Immature natural killer cell (primary cell): ENCODE measurements around the gene ZNF559. TPM values are rescaled to one million over a fixed set of nuclear protein-coding genes. Genes with fewer than 3 reads are reported as not detected.
"Not testable (repeated sequence)": the region's sequence is repeated elsewhere in the genome, so short reads cannot be mapped to it uniquely, and the experiment has no call there.

Experiments used
- DNase-seq, 3 donors: peaks; one replicate each; pipeline ENCODE4 v3.0.0; 2022; ENCODE audit warnings: mixed read lengths in 1 of 3
- H3K27ac Mint-ChIP-seq, 6 donors: one replicate each; pipeline ENCODE4 v1.8.0; 2020; ENCODE audit warnings: mixed read lengths in 6 of 6, mild to moderate bottlenecking in 5 of 6, inconsistent platforms in 4 of 6, moderate library complexity in 3 of 6
- H3K27me3 Mint-ChIP-seq, 3 donors: one replicate each; pipeline ENCODE4 v1.8.0; 2020 to 2021; ENCODE audit warnings: low read depth in 3 of 3, mild to moderate bottlenecking in 3 of 3, mixed read lengths in 3 of 3, moderate library complexity in 3 of 3, inconsistent platforms in 1 of 3
- H3K36me3 Mint-ChIP-seq, 3 donors: one replicate each; pipeline ENCODE4 v1.8.0; 2020; ENCODE audit warnings: mixed read lengths in 3 of 3, inconsistent platforms in 2 of 3, mild to moderate bottlenecking in 2 of 3
- H3K4me1 Mint-ChIP-seq, 2 donors: one replicate each; pipeline ENCODE4 v1.8.0; 2020; ENCODE audit warnings: inconsistent platforms in 2 of 2, mild to moderate bottlenecking in 2 of 2, mixed read lengths in 2 of 2, moderate library complexity in 1 of 2
- H3K4me3 Mint-ChIP-seq, 5 donors: one replicate each; pipeline ENCODE4 v1.8.0; 2020; ENCODE audit warnings: mild to moderate bottlenecking in 5 of 5, mixed read lengths in 5 of 5, inconsistent platforms in 3 of 5, moderate library complexity in 3 of 5
- H3K9me3 Mint-ChIP-seq, 6 donors: one replicate each; pipeline ENCODE4 v1.8.0; 2020; ENCODE audit warnings: mild to moderate bottlenecking in 6 of 6, mixed read lengths in 6 of 6, inconsistent platforms in 4 of 6, moderate library complexity in 3 of 6
- polyA plus RNA-seq, 3 donors: library from polyadenylated mRNA; unstranded; fragments of 300-500 nt; fragmentation: Illumina TruSeq; gene quantifications; one replicate each; pipeline ENCODE4 v1.2.3, GENCODE V29; 2021

The ZNF559 gene
- 10 to 100 TPM; 12.3 to 26.4 (median 16.4) TPM for polyA plus RNA-seq

GRCh38 chr19:9323919-9324583 is at the start of gene ZNF559:
TSS of gene ZNF559 (plus strand) at chr19:9324179. CDS start at chr19:9338550, 14,371 bp downstream.
- Mint-ChIP-seq H3K27ac (peak within 1 kb of the TSS; percentile 96 to 99 (median 97)), H3K27me3 (peaks cover 10 to 14% (median 11%) of the 10 kb centered on the region in 3 donors), H3K9me3 (peaks cover 6 to 30% (median 8%) of the 10 kb centered on the region in 6 donors), H3K4me3 (peak within 1 kb of the TSS; percentile 95 to 99 (median 97)), H3K4me1 (peaks cover 34 to 54% of the 10 kb centered on the region in 2 donors), H3K36me3 (peaks cover 20 to 24% (median 23%) of the 10 kb centered on the region in 3 donors)
- DNase-seq, result peak; percentile 97 to 98 (median 98)

- H3K4me1 Mint-ChIP-seq, result peaks cover 5 to 10% of the 10 kb centered on the region in 2 donors
- H3K27ac Mint-ChIP-seq, result not testable (repeated sequence)
- peak; percentile 10 to 41 (median 37) for DNase-seq
- H3K36me3 Mint-ChIP-seq, result peaks cover 4 to 17% (median 4%) of the 10 kb centered on the region in 3 donors
- H3K27me3 Mint-ChIP-seq, result peaks cover 6 to 12% (median 10%) of the 10 kb centered on the region in 3 donors
- H3K4me3 Mint-ChIP-seq, result peak overlapping the region; percentile 41 to 81 (median 72)
- H3K9me3 Mint-ChIP-seq, result peaks cover 15 to 38% (median 20%) of the 10 kb centered on the region in 6 donors
Observed at GRCh38 chr19:9283485-9283884, 40.5 kb upstream of the ZNF559 start.

GRCh38 chr19:9289231-9289884 is 34.6 kb upstream of the ZNF559 start:
- peaks cover 2 to 5% (median 2%) of the 10 kb centered on the region in 3 donors for H3K27me3 Mint-ChIP-seq
- H3K9me3 Mint-ChIP-seq, result peaks cover 16 to 73% (median 59%) of the 10 kb centered on the region in 6 donors
- no peak for DNase-seq
- H3K4me1 Mint-ChIP-seq, result peaks cover 6 to 9% of the 10 kb centered on the region in 2 donors
- no peak overlapping the region for H3K27ac Mint-ChIP-seq
- H3K36me3 Mint-ChIP-seq, result peaks cover 38 to 61% (median 47%) of the 10 kb centered on the region in 3 donors
- no peak overlapping the region for H3K4me3 Mint-ChIP-seq

GRCh38 chr19:9295411-9295849 is 28.5 kb upstream of the ZNF559 start:
- Mint-ChIP-seq H3K36me3 (peaks cover 72 to 86% (median 83%) of the 10 kb centered on the region in 3 donors), H3K9me3 (peaks cover 28 to 91% (median 85%) of the 10 kb centered on the region in 6 donors), H3K4me1 (peaks cover 12 to 20% of the 10 kb centered on the region in 2 donors), H3K4me3 (no peak overlapping the region), H3K27ac (no peak overlapping the region), H3K27me3 (peaks cover 0 to 2% (median 2%) of the 10 kb centered on the region in 3 donors)
- no peak for DNase-seq

GRCh38 chr19:9296336-9296735 is 27.6 kb upstream of the ZNF559 start:
- DNase-seq, result no peak
- Mint-ChIP-seq H3K9me3 (peaks cover 29 to 91% (median 86%) of the 10 kb centered on the region in 6 donors), H3K36me3 (peaks cover 77 to 88% (median 85%) of the 10 kb centered on the region in 3 donors), H3K4me3 (no peak overlapping the region), H3K27ac (no peak overlapping the region), H3K4me1 (peaks cover 12 to 18% of the 10 kb centered on the region in 2 donors), H3K27me3 (peaks cover 0 to 2% (median 2%) of the 10 kb centered on the region in 3 donors)

GRCh38 chr19:9306443-9306842 is 17.5 kb upstream of the ZNF559 start:
- peaks cover 36 to 47% of the 10 kb centered on the region in 2 donors for H3K4me1 Mint-ChIP-seq
- H3K27me3 Mint-ChIP-seq, result peaks cover 6 to 16% (median 10%) of the 10 kb centered on the region in 3 donors
- peaks cover 29 to 35% (median 34%) of the 10 kb centered on the region in 3 donors for H3K36me3 Mint-ChIP-seq
- H3K27ac Mint-ChIP-seq, result no peak overlapping the region
- H3K9me3 Mint-ChIP-seq, result peaks cover 0 to 2% (median 0%) of the 10 kb centered on the region in 6 donors
- no peak for DNase-seq
- H3K4me3 Mint-ChIP-seq, result no peak overlapping the region

GRCh38 chr19:9308091-9308770 is 15.7 kb upstream of the ZNF559 start:
- DNase-seq, result no peak
- peak overlapping the region; percentile 92 to 97 (median 94) for H3K27ac Mint-ChIP-seq
- H3K9me3 Mint-ChIP-seq, result no peaks in the 10 kb centered on the region
- peaks cover 6 to 19% (median 11%) of the 10 kb centered on the region in 3 donors for H3K27me3 Mint-ChIP-seq
- peaks cover 15 to 19% (median 17%) of the 10 kb centered on the region in 3 donors for H3K36me3 Mint-ChIP-seq
- peaks cover 36 to 47% of the 10 kb centered on the region in 2 donors for H3K4me1 Mint-ChIP-seq
- H3K4me3 Mint-ChIP-seq, result peak overlapping the region; percentile 91 to 96 (median 94)

- peak within 1 kb of the TSS; percentile 91 to 96 (median 94) for H3K4me3 Mint-ChIP-seq
- H3K9me3 Mint-ChIP-seq, result peaks cover 0 to 4% (median 0%) of the 10 kb centered on the region in 6 donors
- H3K36me3 Mint-ChIP-seq, result peaks cover 7 to 9% (median 8%) of the 10 kb centered on the region in 3 donors
- peak within 1 kb of the TSS; percentile 94 to 97 (median 96) for H3K27ac Mint-ChIP-seq
- DNase-seq, result peak; percentile 98
- peaks cover 6 to 19% (median 17%) of the 10 kb centered on the region in 3 donors for H3K27me3 Mint-ChIP-seq
- H3K4me1 Mint-ChIP-seq, result peaks cover 36 to 47% of the 10 kb centered on the region in 2 donors
Observed at GRCh38 chr19:9309139-9309973, 14.6 kb upstream of the ZNF559 start, which contains the start of gene ZNF699. TSS of gene ZNF699 (minus strand) at chr19:9309838. CDS start at chr19:9305119, 4,719 bp downstream.

GRCh38 chr19:9309974-9310446 is 14.0 kb upstream of the ZNF559 start:
- Mint-ChIP-seq H3K36me3 (peaks cover 3 to 5% (median 3%) of the 10 kb centered on the region in 3 donors), H3K9me3 (peaks cover 0 to 4% (median 0%) of the 10 kb centered on the region in 6 donors)

GRCh38 chr19:9313756-9314155 is 10.2 kb upstream of the ZNF559 start:
- no peak for DNase-seq
- Mint-ChIP-seq H3K27me3 (peaks cover 8 to 19% (median 16%) of the 10 kb centered on the region in 3 donors), H3K36me3 (no peaks in the 10 kb centered on the region), H3K4me3 (no peak overlapping the region), H3K27ac (no peak overlapping the region), H3K9me3 (peaks cover 0 to 4% (median under 1%) of the 10 kb centered on the region in 6 donors), H3K4me1 (peaks cover 12 to 16% of the 10 kb centered on the region in 2 donors)

More at GRCh38 chr19:9309974-9310446, 14.0 kb upstream of the ZNF559 start:
- peaks cover 6 to 19% (median 17%) of the 10 kb centered on the region in 3 donors for H3K27me3 Mint-ChIP-seq
- peak overlapping the region; percentile 91 to 96 (median 94) for H3K4me3 Mint-ChIP-seq
- H3K4me1 Mint-ChIP-seq, result peaks cover 35 to 44% of the 10 kb centered on the region in 2 donors
- DNase-seq, result no peak
- H3K27ac Mint-ChIP-seq, result peak overlapping the region; percentile 92 to 97 (median 95)

- Mint-ChIP-seq H3K9me3 (peaks cover 0 to 18% (median 3%) of the 10 kb centered on the region in 6 donors), H3K27me3 (peaks cover 10 to 14% (median 11%) of the 10 kb centered on the region in 3 donors), H3K4me3 (no peak overlapping the region), H3K36me3 (peaks cover 7 to 9% (median 8%) of the 10 kb centered on the region in 3 donors), H3K4me1 (peaks cover 29 to 39% of the 10 kb centered on the region in 2 donors), H3K27ac (no peak overlapping the region)
- DNase-seq, result no peak
Observed at GRCh38 chr19:9321338-9321737, 2.6 kb upstream of the ZNF559 start.

- Mint-ChIP-seq H3K9me3 (peaks cover 0 to 18% (median 3%) of the 10 kb centered on the region in 6 donors), H3K27me3 (peaks cover 10 to 14% (median 11%) of the 10 kb centered on the region in 3 donors), H3K4me1 (peaks cover 29 to 42% of the 10 kb centered on the region in 2 donors)
- not testable (repeated sequence) for H3K27ac Mint-ChIP-seq, DNase-seq, H3K4me3 Mint-ChIP-seq, H3K36me3 Mint-ChIP-seq
Observed at GRCh38 chr19:9321756-9322155, 2.2 kb upstream of the ZNF559 start.
